T follicular helper cell (primary cell): Measurements from ENCODE around the gene EVL.
A peak's percentile ranks its signal among the peaks of the same experiment; 100 is the strongest.

Experiments used
- DNase-seq: peaks from one replicate; pipeline ENCODE4 v3.0.0-alpha.2; 2020; ENCODE audit warnings: low read depth

EVL gene

GRCh38 chr14:100130521-100130920 is 65.3 kb downstream of the EVL start:
- DNase-seq: no peak

GRCh38 chr14:100131181-100131580 is 66.0 kb downstream of the EVL start:
- DNase-seq: no peak

GRCh38 chr14:100132161-100132902 is 67.1 kb downstream of the EVL start:
- no peak for DNase-seq

- DNase-seq: no peak
These were observed 67.8 kb downstream of the EVL start for GRCh38 chr14:100132903-100133510.

- DNase-seq: no peak
These were observed 69.4 kb downstream of the EVL start for GRCh38 chr14:100134586-100134985.

GRCh38 chr14:100135073-100135472 is 69.9 kb downstream of the EVL start:
- DNase-seq: no peak

- DNase-seq: no peak
These were observed 70.6 kb downstream of the EVL start for GRCh38 chr14:100135784-100136183.

GRCh38 chr14:100137173-100137572 is 72.0 kb downstream of the EVL start:
- DNase-seq: no peak

GRCh38 chr14:100138082-100138787 is 73.0 kb downstream of the EVL start:
- DNase-seq: no peak

GRCh38 chr14:100138955-100139354 is 73.7 kb downstream of the EVL start:
- DNase-seq: no peak

- no peak for DNase-seq
These were observed 75.3 kb downstream of the EVL start for GRCh38 chr14:100140452-100141078.

GRCh38 chr14:100141098-100141497 is 75.9 kb downstream of the EVL start:
- DNase-seq: no peak

- DNase-seq: no peak
These were observed 77.1 kb downstream of the EVL start for GRCh38 chr14:100142073-100143040.

- DNase-seq: no peak
These were observed 78.3 kb downstream of the EVL start for GRCh38 chr14:100143523-100143922.

GRCh38 chr14:100143934-100144333 is 78.7 kb downstream of the EVL start:
- DNase-seq: no peak

- no peak for DNase-seq
These were observed 79.4 kb downstream of the EVL start for GRCh38 chr14:100144645-100144995.

- DNase-seq: no peak
These were observed 79.9 kb downstream of the EVL start for GRCh38 chr14:100144996-100145646.

- DNase-seq: no peak
These were observed 80.7 kb downstream of the EVL start for GRCh38 chr14:100145682-100146464.

- DNase-seq: no peak
These were observed 81.4 kb downstream of the EVL start for GRCh38 chr14:100146531-100147091.

- peak; percentile 46 for DNase-seq
These were observed 82.0 kb downstream of the EVL start for GRCh38 chr14:100147181-100147631.
